Loucy (cell line): Measurements from ENCODE around the gene SNRPD1.

ENCODE experiments used
- EZH2phosphoT487 ChIP-seq: fragments of 200-600 bp; IDR thresholded peaks from 2 replicates; pipeline ENCODE4 v1.6.1; 2018; ENCODE audit warnings: antibody characterized with exemption, mild to moderate bottlenecking, moderate library complexity, borderline replicate concordance
- TF ChIP-seq, protein P1 (sequence below): fragments of 200-600 bp; sonication (generic); conservative IDR thresholded peaks from 2 replicates; pipeline ENCODE4 v1.5.1; 2014; ENCODE audit warnings: mild to moderate bottlenecking, antibody characterized with exemption, low read length

DNA sequence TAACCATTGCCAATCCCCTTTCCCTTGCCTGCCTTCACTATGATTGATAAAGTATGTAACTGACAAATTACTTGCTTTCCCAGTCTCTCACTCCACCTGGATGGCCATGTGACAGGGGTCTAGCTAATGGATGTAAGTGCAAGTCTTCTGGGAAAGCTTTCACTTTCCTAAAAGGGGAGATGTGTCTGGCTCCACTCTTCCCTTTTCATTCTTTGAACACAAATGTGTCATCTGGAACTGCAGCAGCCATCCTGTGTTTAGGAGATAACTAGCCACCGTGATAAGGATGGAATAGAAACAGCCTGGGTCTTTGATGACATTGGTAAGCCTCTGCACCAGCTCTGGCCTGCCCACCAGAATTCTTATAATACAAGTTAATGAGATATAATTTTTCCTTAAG lies 38.2 kb downstream of the SNRPD1 start:
- TF ChIP-seq, protein P1, sequence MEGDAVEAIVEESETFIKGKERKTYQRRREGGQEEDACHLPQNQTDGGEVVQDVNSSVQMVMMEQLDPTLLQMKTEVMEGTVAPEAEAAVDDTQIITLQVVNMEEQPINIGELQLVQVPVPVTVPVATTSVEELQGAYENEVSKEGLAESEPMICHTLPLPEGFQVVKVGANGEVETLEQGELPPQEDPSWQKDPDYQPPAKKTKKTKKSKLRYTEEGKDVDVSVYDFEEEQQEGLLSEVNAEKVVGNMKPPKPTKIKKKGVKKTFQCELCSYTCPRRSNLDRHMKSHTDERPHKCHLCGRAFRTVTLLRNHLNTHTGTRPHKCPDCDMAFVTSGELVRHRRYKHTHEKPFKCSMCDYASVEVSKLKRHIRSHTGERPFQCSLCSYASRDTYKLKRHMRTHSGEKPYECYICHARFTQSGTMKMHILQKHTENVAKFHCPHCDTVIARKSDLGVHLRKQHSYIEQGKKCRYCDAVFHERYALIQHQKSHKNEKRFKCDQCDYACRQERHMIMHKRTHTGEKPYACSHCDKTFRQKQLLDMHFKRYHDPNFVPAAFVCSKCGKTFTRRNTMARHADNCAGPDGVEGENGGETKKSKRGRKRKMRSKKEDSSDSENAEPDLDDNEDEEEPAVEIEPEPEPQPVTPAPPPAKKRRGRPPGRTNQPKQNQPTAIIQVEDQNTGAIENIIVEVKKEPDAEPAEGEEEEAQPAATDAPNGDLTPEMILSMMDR: no peak
- TF ChIP-seq EZH2phosphoT487: no peak
